Astrocyte (in vitro differentiated cells and primary cell): ENCODE results near the gene CAPN9. TPM values are rescaled to one million over a fixed set of nuclear protein-coding genes. Genes with fewer than 3 reads are reported as not detected.

Source experiments
- DNase-seq: peaks from one replicate; pipeline ENCODE4 v3.0.0-alpha.2; 2010; ENCODE audit warnings: low read depth
- FAIRE-seq: peaks from 2 replicates; lab custom pipeline; 2011; peaks lifted over from hg19 to GRCh38; lab: Jason Lieb, UNC
- H2AFZ ChIP-seq: 2 replicates; pipeline ENCODE4 v1.6.0; 2012; ENCODE audit warnings: low read depth, low read length, inconsistent platforms
- H3K27ac ChIP-seq: 2 replicates; pipeline ENCODE4 v1.5.1; 2011; ENCODE audit warnings: low read depth, low read length, inconsistent platforms
- H3K27me3 ChIP-seq: 2 replicates; pipeline ENCODE4 v1.6.0; 2011; ENCODE audit warnings: low read length, inconsistent platforms; ENCODE audit not compliant: insufficient read depth
- H3K36me3 ChIP-seq: 2 replicates; pipeline ENCODE4 v1.5.1; 2011; ENCODE audit warnings: low read length, inconsistent platforms; ENCODE audit not compliant: insufficient read depth
- H3K4me1 ChIP-seq: 2 replicates; pipeline ENCODE4 v1.5.1; 2011; ENCODE audit warnings: low read length, inconsistent platforms; ENCODE audit not compliant: insufficient read depth
- H3K4me2 ChIP-seq: 2 replicates; pipeline ENCODE4 v1.6.0; 2012; ENCODE audit warnings: low read length, inconsistent platforms
- H3K4me3 ChIP-seq: 2 replicates; pipeline ENCODE4 v1.5.1; 2011; ENCODE audit warnings: low read depth, mild to moderate bottlenecking, low read length, inconsistent platforms; ENCODE audit not compliant: insufficient read depth
- H3K79me2 ChIP-seq: 2 replicates; pipeline ENCODE4 v1.6.0; 2012; ENCODE audit warnings: mild to moderate bottlenecking, low read length, inconsistent platforms; ENCODE audit not compliant: insufficient read depth
- H3K9ac ChIP-seq: 2 replicates; pipeline ENCODE4 v1.6.0; 2012; ENCODE audit warnings: mild to moderate bottlenecking, low read length, inconsistent platforms
- H3K9me3 ChIP-seq: 2 replicates; pipeline ENCODE4 v1.5.1; 2012; ENCODE audit warnings: low read depth, mild to moderate bottlenecking, low read length, inconsistent platforms; ENCODE audit not compliant: insufficient read depth
- H4K20me1 ChIP-seq: 2 replicates; pipeline ENCODE4 v1.6.0; 2012; ENCODE audit warnings: low read length, inconsistent platforms; ENCODE audit not compliant: insufficient read depth
- H3K27ac Mint-ChIP-seq: one replicate; pipeline ENCODE4 v1.8.0; 2021; ENCODE audit warnings: mild to moderate bottlenecking, mixed read lengths; ENCODE audit not compliant: unreplicated experiment
- H3K27me3 Mint-ChIP-seq: one replicate; pipeline ENCODE4 v1.8.0; 2021; ENCODE audit warnings: low read depth, mixed read lengths; ENCODE audit not compliant: unreplicated experiment
- H3K36me3 Mint-ChIP-seq: one replicate; pipeline ENCODE4 v1.8.0; 2021; ENCODE audit warnings: low read depth, mixed read lengths; ENCODE audit not compliant: unreplicated experiment
- H3K4me1 Mint-ChIP-seq: one replicate; pipeline ENCODE4 v1.8.0; 2021; ENCODE audit warnings: low read depth, mixed read lengths; ENCODE audit not compliant: unreplicated experiment
- H3K4me3 Mint-ChIP-seq: one replicate; pipeline ENCODE4 v1.8.0; 2021; ENCODE audit warnings: mild to moderate bottlenecking, moderate library complexity, mixed read lengths; ENCODE audit not compliant: unreplicated experiment
- H3K9me3 Mint-ChIP-seq: one replicate; pipeline ENCODE4 v1.8.0; 2021; ENCODE audit warnings: mild to moderate bottlenecking, mixed read lengths; ENCODE audit not compliant: unreplicated experiment
- CTCF ChIP-seq: IDR thresholded peaks from 2 replicates; pipeline ENCODE4 v1.5.1; 2011; ENCODE audit warnings: low read depth, mild to moderate bottlenecking, inconsistent platforms, low read length, moderate library complexity; ENCODE audit not compliant: insufficient read depth
- EZH2 ChIP-seq: IDR thresholded peaks from 2 replicates; pipeline ENCODE4 v1.6.1; 2012; ENCODE audit warnings: mild to moderate bottlenecking, low read length, inconsistent platforms; ENCODE audit not compliant: insufficient read depth
- total RNA-seq: library from RNA; stranded (reverse); gene quantifications from 2 replicates; pipeline ENCODE4 v1.2.1, GENCODE V29; 2021

Gene CAPN9
- total RNA-seq, 1 donor from 2014 or later = not detected

GRCh38 chr1:230778916-230779590 is 31.9 kb downstream of the CAPN9 start:
- peaks cover 9% of the 10 kb centered on the region for H3K4me1 Mint-ChIP-seq
- no peak for FAIRE-seq
- no peaks in the 10 kb centered on the region for H3K36me3 ChIP-seq

GRCh38 chr1:230781131-230781530 is 33.9 kb downstream of the CAPN9 start:
- H3K36me3 Mint-ChIP-seq = no peaks in the 10 kb centered on the region
- H3K27ac Mint-ChIP-seq = no peak overlapping the region
- Histone ChIP-seq H3K4me2 (no peak overlapping the region), H3K36me3 (no peaks in the 10 kb centered on the region), H2AFZ (no peak overlapping the region), H3K27me3 (no peaks in the 10 kb centered on the region), H3K79me2 (no peaks in the 10 kb centered on the region), H3K9me3 (no peaks in the 10 kb centered on the region), H3K4me1 (no peaks in the 10 kb centered on the region), H3K27ac (no peak overlapping the region), H4K20me1 (no peaks in the 10 kb centered on the region), H3K4me3 (no peak overlapping the region), H3K9ac (no peak overlapping the region)
- TF ChIP-seq CTCF = no peak
- peaks cover 8% of the 10 kb centered on the region for H3K27me3 Mint-ChIP-seq
- H3K4me3 Mint-ChIP-seq = no peak overlapping the region
- H3K4me1 Mint-ChIP-seq = peaks cover 9% of the 10 kb centered on the region
- FAIRE-seq (no peak), DNase-seq (no peak)
- peaks cover 2% of the 10 kb centered on the region for H3K9me3 Mint-ChIP-seq

More at GRCh38 chr1:230778916-230779590, 31.9 kb downstream of the CAPN9 start:
- TF ChIP-seq CTCF (no peak), EZH2 (no peak)
- Mint-ChIP-seq H3K27ac (no peak overlapping the region), H3K4me3 (no peak overlapping the region), H3K36me3 (no peaks in the 10 kb centered on the region), H3K9me3 (peaks cover 2% of the 10 kb centered on the region), H3K27me3 (peaks cover 6% of the 10 kb centered on the region)
- Histone ChIP-seq H3K4me1 (no peaks in the 10 kb centered on the region), H3K9me3 (no peaks in the 10 kb centered on the region), H3K27ac (no peak overlapping the region), H3K4me3 (no peak overlapping the region), H3K79me2 (no peaks in the 10 kb centered on the region), H3K9ac (no peak overlapping the region), H2AFZ (no peak overlapping the region), H3K4me2 (no peak overlapping the region), H3K27me3 (no peaks in the 10 kb centered on the region), H4K20me1 (no peaks in the 10 kb centered on the region)
- peak; percentile 20 for DNase-seq

- Histone ChIP-seq H3K4me3 (no peak overlapping the region), H3K4me1 (no peaks in the 10 kb centered on the region), H3K27me3 (no peaks in the 10 kb centered on the region), H3K79me2 (no peaks in the 10 kb centered on the region), H4K20me1 (no peaks in the 10 kb centered on the region), H3K4me2 (no peak overlapping the region), H3K9ac (no peak overlapping the region), H3K27ac (no peak overlapping the region), H3K36me3 (no peaks in the 10 kb centered on the region), H2AFZ (no peak overlapping the region), H3K9me3 (no peaks in the 10 kb centered on the region)
- Mint-ChIP-seq H3K27me3 (peaks cover 8% of the 10 kb centered on the region), H3K4me1 (peaks cover 9% of the 10 kb centered on the region), H3K4me3 (no peak overlapping the region), H3K27ac (no peak overlapping the region), H3K36me3 (no peaks in the 10 kb centered on the region), H3K9me3 (peaks cover 2% of the 10 kb centered on the region)
- TF ChIP-seq CTCF (no peak), EZH2 (no peak)
- no peak for FAIRE-seq
- DNase-seq = peak; percentile 20
Measured at GRCh38 chr1:230781594-230781993, 34.4 kb downstream of the CAPN9 start.
